Measurements from ENCODE around the gene GUCY2C.

- TF ChIP-seq EZH2 (IDR thresholded peaks at IDR 0.05; ENCODE audit: borderline replicate concordance, insufficient read depth, low read depth, low read length, poor library complexity, severe bottlenecking): no peak
- TF ChIP-seq CTCF (IDR thresholded peaks at IDR 0.05): no peak
Observed at GRCh38 chr12:14668591-14668990, 27.8 kb downstream of the GUCY2C start.
